NCI-H2227 treated with DMSO at 0.1 percent for 48 hours (cell line): ENCODE data around the gene TCAP.

ENCODE experiments used
- DNase-seq: peaks from one replicate; lab custom pipeline; 2025; lab: John Stamatoyannopoulos, UW

The TCAP gene

GRCh38 chr17:39667945-39668924 lies 3.1 kb downstream of the TCAP start, which contains the start of gene PNMT:
Gene PNMT (plus strand): TSS chr17:39668453. CDS start chr17:39668476, 23 bp downstream.
- DNase-seq, result peak; percentile 28

- no peak for DNase-seq
Measured at GRCh38 chr17:39669897-39670735, 5.0 kb downstream of the TCAP start.

- DNase-seq, result no peak
Measured at GRCh38 chr17:39670746-39671145, 5.6 kb downstream of the TCAP start.

GRCh38 chr17:39671651-39672521 lies 6.7 kb downstream of the TCAP start:
- DNase-seq, result peak; percentile 32

- DNase-seq, result no peak
Measured at GRCh38 chr17:39672522-39673334, 7.6 kb downstream of the TCAP start.

GRCh38 chr17:39673335-39674081 lies 8.4 kb downstream of the TCAP start:
- DNase-seq, result no peak

GRCh38 chr17:39674179-39674578 lies 9.0 kb downstream of the TCAP start:
- no peak for DNase-seq

- no peak for DNase-seq
Measured at GRCh38 chr17:39674702-39675389, 9.7 kb downstream of the TCAP start.

- no peak for DNase-seq
Measured at GRCh38 chr17:39675390-39676082, 10.4 kb downstream of the TCAP start.

GRCh38 chr17:39676198-39676819 lies 11.2 kb downstream of the TCAP start:
- DNase-seq, result peak; percentile 13

- DNase-seq, result no peak
Measured at GRCh38 chr17:39677072-39677471, 11.9 kb downstream of the TCAP start.

GRCh38 chr17:39677542-39678339 lies 12.6 kb downstream of the TCAP start:
- no peak for DNase-seq

GRCh38 chr17:39678340-39679116 lies 13.4 kb downstream of the TCAP start:
- DNase-seq, result no peak

GRCh38 chr17:39679521-39680192 lies 14.5 kb downstream of the TCAP start:
- DNase-seq, result no peak

GRCh38 chr17:39683295-39683939 lies 18.3 kb downstream of the TCAP start:
- DNase-seq, result no peak
